MM.1S (cell line): ENCODE measurements around the gene HERC2.

Source experiments
- DNase-seq: peaks from one replicate; pipeline ENCODE4 v3.0.0-alpha.2; 2015
- H2AFZ ChIP-seq: fragments of 300-600 bp; sonication (generic); 2 replicates; pipeline ENCODE4 v1.6.0; 2016; ENCODE audit warnings: antibody characterized with exemption, low read length
- H3F3A ChIP-seq: fragments of 300-600 bp; sonication (generic); 2 replicates; pipeline ENCODE4 v1.6.1; 2016; ENCODE audit warnings: mild to moderate bottlenecking, antibody characterized with exemption, low read length, moderate library complexity, mixed read lengths; ENCODE audit not compliant: insufficient read depth
- H3K27ac ChIP-seq: fragments of 300-600 bp; sonication (generic); 2 replicates; pipeline ENCODE4 v1.5.1; 2016; ENCODE audit warnings: mild to moderate bottlenecking, low read length
- H3K27me3 ChIP-seq: fragments of 300-600 bp; sonication (generic); replicated peaks from 2 replicates; pipeline ENCODE4 v1.6.0; 2016; ENCODE audit warnings: low read length; ENCODE audit not compliant: insufficient read depth
- H3K36me3 ChIP-seq: fragments of 300-600 bp; sonication (generic); replicated peaks from 2 replicates; pipeline ENCODE4 v1.6.1; 2016; ENCODE audit warnings: mild to moderate bottlenecking, low read length, mixed read lengths; ENCODE audit not compliant: insufficient read depth
- H3K4me1 ChIP-seq: fragments of 300-600 bp; sonication (generic); 2 replicates; pipeline ENCODE4 v1.6.1; 2016; ENCODE audit warnings: low read length, mixed read lengths
- H3K4me2 ChIP-seq: fragments of 300-600 bp; sonication (generic); 2 replicates; pipeline ENCODE4 v1.6.0; 2016; ENCODE audit warnings: low read depth, low read length
- H3K4me3 ChIP-seq: fragments of 300-600 bp; sonication (generic); 2 replicates; pipeline ENCODE4 v1.5.1; 2016; ENCODE audit warnings: low read length, mixed read lengths
- H3K79me2 ChIP-seq: fragments of 300-600 bp; sonication (generic); 2 replicates; pipeline ENCODE4 v1.6.1; 2016; ENCODE audit warnings: mixed run types, low read length, mixed read lengths
- H3K9ac ChIP-seq: fragments of 300-600 bp; sonication (generic); 2 replicates; pipeline ENCODE4 v1.6.1; 2016; ENCODE audit warnings: low read length, mixed read lengths
- H3K9me2 ChIP-seq: fragments of 300-600 bp; sonication (generic); replicated peaks from 2 replicates; pipeline ENCODE4 v1.6.1; 2016; ENCODE audit warnings: mild to moderate bottlenecking, low read length, mixed read lengths; ENCODE audit not compliant: insufficient read depth
- H3K9me3 ChIP-seq: fragments of 300-600 bp; sonication (generic); replicated peaks from 2 replicates; pipeline ENCODE4 v1.6.1; 2016; ENCODE audit warnings: mild to moderate bottlenecking, low read length, mixed read lengths; ENCODE audit not compliant: insufficient read depth
- H4K20me1 ChIP-seq: fragments of 300-600 bp; sonication (generic); 2 replicates; pipeline ENCODE4 v1.6.1; 2016; ENCODE audit warnings: mild to moderate bottlenecking, low read length, moderate library complexity, mixed read lengths; ENCODE audit not compliant: insufficient read depth
- EZH2 ChIP-seq: fragments of 300-600 bp; sonication (generic); optimal IDR thresholded peaks from 2 replicates; pipeline ENCODE3; 2017; ENCODE audit warnings: low read depth, mild to moderate bottlenecking, antibody characterized with exemption, low read length, mixed read lengths
- EZH2phosphoT487 ChIP-seq: fragments of 300-600 bp; sonication (generic); IDR thresholded peaks from 2 replicates; pipeline ENCODE4 v1.6.1; 2018; ENCODE audit warnings: antibody characterized with exemption, low read length
- TF ChIP-seq, protein P1 (sequence below): fragments of 300-600 bp; sonication (generic); IDR thresholded peaks from 2 replicates; pipeline ENCODE4 v1.5.1; 2016; ENCODE audit warnings: antibody characterized with exemption, low read length, mixed read lengths

HERC2 gene

GRCh38 chr15:28084547-28084946 lies 237.4 kb downstream of the HERC2 start:
- no peak overlapping the region for H3K4me3 ChIP-seq
- 0 out of 2 replicates have a peak, but pooled peaks cover 4% of the 10 kb centered on the region for H3K4me1 ChIP-seq

GRCh38 chr15:28082891-28083684 lies 238.9 kb downstream of the HERC2 start:
- H2AFZ ChIP-seq = no peak overlapping the region
- no peaks in the 10 kb centered on the region for H3K79me2 ChIP-seq
- H3K27ac ChIP-seq = no peak overlapping the region
- no peaks in the 10 kb centered on the region for H3K36me3 ChIP-seq
- H3K9me3 ChIP-seq = no peaks in the 10 kb centered on the region
- no peak for DNase-seq
- H3F3A ChIP-seq = no peaks in the 10 kb centered on the region
- TF ChIP-seq EZH2phosphoT487 (no peak), EZH2 (no peak)
- TF ChIP-seq, protein P1, sequence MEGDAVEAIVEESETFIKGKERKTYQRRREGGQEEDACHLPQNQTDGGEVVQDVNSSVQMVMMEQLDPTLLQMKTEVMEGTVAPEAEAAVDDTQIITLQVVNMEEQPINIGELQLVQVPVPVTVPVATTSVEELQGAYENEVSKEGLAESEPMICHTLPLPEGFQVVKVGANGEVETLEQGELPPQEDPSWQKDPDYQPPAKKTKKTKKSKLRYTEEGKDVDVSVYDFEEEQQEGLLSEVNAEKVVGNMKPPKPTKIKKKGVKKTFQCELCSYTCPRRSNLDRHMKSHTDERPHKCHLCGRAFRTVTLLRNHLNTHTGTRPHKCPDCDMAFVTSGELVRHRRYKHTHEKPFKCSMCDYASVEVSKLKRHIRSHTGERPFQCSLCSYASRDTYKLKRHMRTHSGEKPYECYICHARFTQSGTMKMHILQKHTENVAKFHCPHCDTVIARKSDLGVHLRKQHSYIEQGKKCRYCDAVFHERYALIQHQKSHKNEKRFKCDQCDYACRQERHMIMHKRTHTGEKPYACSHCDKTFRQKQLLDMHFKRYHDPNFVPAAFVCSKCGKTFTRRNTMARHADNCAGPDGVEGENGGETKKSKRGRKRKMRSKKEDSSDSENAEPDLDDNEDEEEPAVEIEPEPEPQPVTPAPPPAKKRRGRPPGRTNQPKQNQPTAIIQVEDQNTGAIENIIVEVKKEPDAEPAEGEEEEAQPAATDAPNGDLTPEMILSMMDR = no peak
- H3K4me3 ChIP-seq = no peak overlapping the region
- H3K9me2 ChIP-seq = no peaks in the 10 kb centered on the region
- H3K9ac ChIP-seq = no peak overlapping the region
- no peaks in the 10 kb centered on the region for H3K27me3 ChIP-seq
- no peak overlapping the region for H3K4me2 ChIP-seq
- H4K20me1 ChIP-seq = no peaks in the 10 kb centered on the region
- 0 out of 2 replicates have a peak, but pooled peaks cover 4% of the 10 kb centered on the region for H3K4me1 ChIP-seq

More at GRCh38 chr15:28084547-28084946, 237.4 kb downstream of the HERC2 start:
- no peak overlapping the region for H2AFZ ChIP-seq
- no peak overlapping the region for H3K9ac ChIP-seq
- TF ChIP-seq, protein P1 = no peak
- TF ChIP-seq EZH2phosphoT487 (no peak), EZH2 (no peak)
- H4K20me1 ChIP-seq = no peaks in the 10 kb centered on the region
- H3K36me3 ChIP-seq = no peaks in the 10 kb centered on the region
- no peaks in the 10 kb centered on the region for H3K27me3 ChIP-seq
- no peak overlapping the region for H3K27ac ChIP-seq
- H3F3A ChIP-seq = no peaks in the 10 kb centered on the region
- no peaks in the 10 kb centered on the region for H3K9me3 ChIP-seq
- H3K79me2 ChIP-seq = no peaks in the 10 kb centered on the region
- H3K4me2 ChIP-seq = no peak overlapping the region
- no peaks in the 10 kb centered on the region for H3K9me2 ChIP-seq
- DNase-seq = no peak

DNA sequence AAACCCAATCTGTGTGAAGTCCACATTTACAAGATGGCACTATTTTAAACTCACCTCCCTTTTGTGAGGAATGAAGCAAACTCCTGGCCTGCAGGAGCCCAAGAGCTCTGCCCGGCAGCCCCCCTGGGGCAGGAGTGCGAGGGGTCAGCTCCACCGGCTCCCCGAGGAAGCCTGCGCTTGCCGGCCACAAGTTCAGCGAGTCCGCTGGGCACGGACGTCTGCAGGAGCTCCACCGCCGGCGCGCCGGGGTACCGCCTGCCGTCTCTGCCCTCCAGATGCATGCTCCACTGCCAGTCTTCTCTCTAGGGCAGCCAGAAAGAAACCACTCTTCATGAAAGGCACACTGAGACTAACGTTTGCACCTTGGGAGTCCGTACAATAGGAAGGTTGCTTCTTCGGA lies 240.4 kb downstream of the HERC2 start:
- Histone ChIP-seq H3K36me3 (no peaks in the 10 kb centered on the region), H4K20me1 (no peaks in the 10 kb centered on the region), H3K9me2 (no peaks in the 10 kb centered on the region), H3K4me1 (no peaks in the 10 kb centered on the region), H3K4me3 (no peak overlapping the region), H2AFZ (no peak overlapping the region), H3K27ac (no peak overlapping the region), H3K9ac (no peak overlapping the region), H3K27me3 (no peaks in the 10 kb centered on the region), H3K4me2 (no peak overlapping the region), H3K79me2 (no peaks in the 10 kb centered on the region), H3K9me3 (no peaks in the 10 kb centered on the region), H3F3A (no peaks in the 10 kb centered on the region)
- TF ChIP-seq EZH2 (no peak), EZH2phosphoT487 (no peak)
- TF ChIP-seq, protein P1 = no peak
- DNase-seq = no peak
